K562 (cell line): Measurements from ENCODE around the gene PHEX. TPM values are rescaled to one million over a fixed set of nuclear protein-coding genes. Genes with fewer than 3 reads are reported as not detected.

Source experiments
- ATAC-seq: fragments of 200-7000 bp; cut with Tn5 transposase; 3 replicates; pipeline ENCODE4 v1.9.1; 2020; ENCODE audit warnings: moderate library complexity
- BruUV-seq: library from RNA; stranded (reverse); fragments of 400-500 nt; replicated peaks from 2 replicates; lab custom pipeline; 2021; lab: Mats Ljungman, UMichigan
- CTCF ChIA-PET: fragments of 300-600 bp; formaldehyde crosslinking; extraction: SDS; loops from one replicate; lab custom pipeline; 2021; ENCODE audit warnings: low intra/inter-chr PET ratio; lab: Yijun Ruan, JAX
- POLR2A ChIA-PET: fragments of 300-600, 350-650 bp; sonication (Branson Sonifier 250); formaldehyde crosslinking; extraction: SDS; loops from one replicate; lab custom pipeline; 2021; ENCODE audit warnings: antibody characterized with exemption, inconsistent platforms; lab: Yijun Ruan, JAX
- DNase-seq, 4 experiments: peaks; one replicate each; pipeline versions ENCODE4 v3.0.0 to v3.0.0-alpha.2; 2011 to 2018; ENCODE audit warnings: low spot score in 3 of 4, mixed read lengths in 3 of 4; ENCODE audit errors: extremely low read depth in 1 of 4
- FAIRE-seq: peaks from 2 replicates; lab custom pipeline; 2011; peaks lifted over from hg19 to GRCh38; lab: Jason Lieb, UNC
- H2AFZ ChIP-seq: 2 replicates; pipeline ENCODE4 v1.6.0; 2011; ENCODE audit warnings: low read depth, low read length, control low read depth, inconsistent platforms
- H3K27ac ChIP-seq: fragments of 200-600 bp; 3 replicates; pipeline ENCODE4 v1.8.0; 2011; ENCODE audit warnings: low read depth, mild to moderate bottlenecking, control low read depth, inconsistent platforms, low read length, moderate library complexity, mixed read lengths; ENCODE audit errors: extremely low read depth
- H3K27me3 ChIP-seq, 2 experiments: fragments of 300-600 bp in 1 of 2; 2 replicates in 1 of 2; 3 replicates in 1 of 2; pipeline versions ENCODE4 v1.6.0 to v1.8.0; 2011; ENCODE audit warnings: inconsistent platforms in 2 of 2, low read length in 2 of 2, mild to moderate bottlenecking in 1 of 2, mixed read lengths in 1 of 2, moderate library complexity in 1 of 2; ENCODE audit not compliant: control insufficient read depth in 2 of 2, insufficient read depth in 2 of 2
- H3K36me3 ChIP-seq: fragments of 300-600 bp; 3 replicates; pipeline ENCODE4 v1.8.0; 2011; ENCODE audit warnings: mild to moderate bottlenecking, low read length, inconsistent platforms; ENCODE audit not compliant: control insufficient read depth, insufficient read depth
- H3K4me1 ChIP-seq, 2 experiments: fragments of 200-600 bp in 1 of 2; replicated peaks in 1 of 2; 2 replicates in 1 of 2; 3 replicates in 1 of 2; pipeline versions ENCODE4 v1.5.1 to v1.8.0; 2011; ENCODE audit warnings: inconsistent platforms in 2 of 2, low read length in 2 of 2, mild to moderate bottlenecking in 1 of 2, mixed read lengths in 1 of 2, moderate library complexity in 1 of 2; ENCODE audit not compliant: control insufficient read depth in 2 of 2, insufficient read depth in 2 of 2
- H3K4me2 ChIP-seq: 2 replicates; pipeline ENCODE4 v1.6.1; 2011; ENCODE audit warnings: low read length, control low read depth, inconsistent platforms, mixed read lengths; ENCODE audit not compliant: insufficient read depth
- H3K4me3 ChIP-seq: fragments of 200-600 bp; sonication (generic), shearing (Covaris generic); 2 replicates; pipeline ENCODE4 v1.5.1; 2016; ENCODE audit warnings: control low read depth, inconsistent platforms
- H3K79me2 ChIP-seq: fragments of 200-600 bp; 3 replicates; pipeline ENCODE4 v1.8.0; 2011; ENCODE audit warnings: low read length, inconsistent platforms; ENCODE audit not compliant: control insufficient read depth, insufficient read depth
- H3K9ac ChIP-seq, 2 experiments: 2 replicates each; pipeline versions ENCODE4 v1.6.0 to v1.6.1; 2011; ENCODE audit warnings: low read depth in 2 of 2, low read length in 2 of 2, control low read depth in 1 of 2, inconsistent platforms in 1 of 2, mild to moderate bottlenecking in 1 of 2, mixed read lengths in 1 of 2; ENCODE audit not compliant: insufficient read depth in 1 of 2
- H3K9me1 ChIP-seq: one replicate; pipeline ENCODE4 v1.6.0; 2011; ENCODE audit warnings: inconsistent platforms, mild to moderate bottlenecking, low read length, moderate library complexity; ENCODE audit not compliant: control insufficient read depth, insufficient read depth
- H3K9me3 ChIP-seq: replicated peaks from 2 replicates; pipeline ENCODE4 v1.5.1; 2011; ENCODE audit warnings: low read depth, low read length, inconsistent platforms; ENCODE audit not compliant: control insufficient read depth, insufficient read depth
- H4K20me1 ChIP-seq: replicated peaks from 2 replicates; pipeline ENCODE4 v1.6.1; 2011; ENCODE audit warnings: low read length, inconsistent platforms, mixed read lengths; ENCODE audit not compliant: control insufficient read depth, insufficient read depth
- ATF3 ChIP-seq, 2 experiments: fragments of 450-650 bp in 1 of 2; sonication (generic) in 1 of 2; formaldehyde crosslinking in 1 of 2; IDR thresholded peaks in 1 of 2; conservative IDR thresholded peaks in 1 of 2; 2 replicates each; pipeline versions ENCODE4 v1.6.1 to v1.8.1; 2016 to 2023; ENCODE audit warnings: mild to moderate bottlenecking in 2 of 2, moderate library complexity in 2 of 2, inconsistent platforms in 1 of 2, missing genetic modification reagents in 1 of 2
- MYC ChIP-seq, 2 experiments: fragments of 250-450 bp in 1 of 2; sonication (Bioruptor Pico) in 1 of 2; IDR thresholded peaks; 2 replicates each; pipeline versions ENCODE4 v1.5.1 to v1.6.1; 2012 to 2021; ENCODE audit warnings: low read depth in 2 of 2, borderline replicate concordance in 1 of 2, improper control_type of control experiment in 1 of 2, low read length in 1 of 2, mild to moderate bottlenecking in 1 of 2, moderate library complexity in 1 of 2
- RBM39 ChIP-seq: fragments of 200-400 bp; formaldehyde crosslinking; optimal IDR thresholded peaks from 2 replicates; pipeline ENCODE3; 2018; ENCODE audit warnings: low read depth, low read length
- SRSF7 ChIP-seq: fragments of 200-400 bp; formaldehyde crosslinking; optimal IDR thresholded peaks from 2 replicates; pipeline ENCODE3; 2017; ENCODE audit warnings: mild to moderate bottlenecking, low read depth, low read length
- WGBS: fragments of 100-300 bp; shearing (Covaris generic); methylation state at CpG from one replicate; pipeline ENCODE4 v1.1.6; 2016; ENCODE audit warnings: low coverage, mixed read lengths; ENCODE audit not compliant: insufficient coverage; ENCODE audit errors: missing lambda C conversion rate; 5-methylcytosine and 5-hydroxymethylcytosine counted together
- in situ Hi-C: fragments of 300-500 bp; cut with MboI; formaldehyde crosslinking; loops from 4 replicates; pipeline ENCODE4 v1.15.0; 2018; ENCODE audit warnings: inconsistent platforms, mixed read lengths
- intact Hi-C: fragments of 100-400 bp; cut with micrococcal nuclease; formaldehyde crosslinking; loops from 2 replicates; pipeline ENCODE4 v1.14.2; 2022
- polyA plus RNA-seq, 8 experiments: library from polyadenylated mRNA; depleted of rRNA in 4 of 8; stranded (reverse) in 5 of 8; unstranded in 3 of 8; fragments of >200 nt; fragmentation: Nextera tagmentation in 2 of 8; fragmentation: Illumina TruSeq in 1 of 8; extraction: Ambion mirVana in 2 of 8; extraction: Trizol in 1 of 8; gene quantifications; 2 replicates each; pipeline versions ENCODE4 v1.2.1 to v1.2.3, GENCODE V29; 2011 to 2014; ENCODE audit warnings: inconsistent platforms in 1 of 8, missing spikeins in 1 of 8
- total RNA-seq, 7 experiments: library from RNA; depleted of rRNA in 6 of 7; stranded (reverse); fragments of >200 nt in 6 of 7; fragmentation: Illumina TruSeq in 2 of 7; extraction: Trizol in 2 of 7; gene quantifications; 2 replicates each; pipeline versions ENCODE4 v1.2.1 to v1.2.3, GENCODE V29; 2011 to 2021; ENCODE audit warnings: low replicate concordance in 1 of 7

The PHEX gene
- total and polyA plus RNA-seq, 9 of the 15 experiments (the other 6 are each of a cell fraction or from before 2014, with no cell fraction given), result 0.01 to 0.11 (median 0.04) TPM; not detected in 6

- no peak overlapping the region for H3K4me3 ChIP-seq
- no peak overlapping the region for H3K9ac ChIP-seq
- H3K4me1 ChIP-seq, result no peaks in the 10 kb centered on the region
- H3K79me2 ChIP-seq, result no peaks in the 10 kb centered on the region
- no peaks in the 10 kb centered on the region for H3K27me3 ChIP-seq
- no peak for FAIRE-seq
- H3K9me3 ChIP-seq, result no peaks in the 10 kb centered on the region
- no peaks in the 10 kb centered on the region for H4K20me1 ChIP-seq
- no TSS peak for BruUV-seq
- no peaks in the 10 kb centered on the region for H3K36me3 ChIP-seq
- ChIA-PET CTCF (no interaction called here), POLR2A (no interaction called here)
- H3K27ac ChIP-seq, result no peak overlapping the region
- no peak for DNase-seq
- TF ChIP-seq RBM39, result no peak
- no peak for TF ChIP-seq SRSF7
- TF ChIP-seq MYC (IDR thresholded peaks at IDR 0.05; ENCODE audit: low read depth, low read length), result no peak
- TF ChIP-seq MYC (CRISPR knock-in tag; IDR thresholded peaks at IDR 0.05; ENCODE audit: borderline replicate concordance, low read depth), result no peak
- TF ChIP-seq ATF3 (IDR thresholded peaks at IDR 0.05), result no peak
- TF ChIP-seq ATF3 (CRISPR knock-in tag; conservative IDR thresholded peaks at IDR 0.05), result no peak
- intact Hi-C loops, result no loop called here
- no peak overlapping the region for H3K4me2 ChIP-seq
- ATAC-seq, result no peak
- WGBS, result 0% methylated on average over 5 of the region's 7 CpGs
- in situ Hi-C loops, result no loop called here
- H3K9me1 ChIP-seq, result no peaks in the 10 kb centered on the region
- no peak overlapping the region for H2AFZ ChIP-seq
Measured at GRCh38 chrX:22116605-22117546, 84.8 kb downstream of the PHEX start.
